H1 (cell line): ENCODE data around the gene HECTD1. TPM values are rescaled to one million over a fixed set of nuclear protein-coding genes. Genes with fewer than 3 reads are reported as not detected.

ENCODE experiments used
- CTCF ChIA-PET: fragments of 300-600 bp; sonication (Branson Sonifier 250); formaldehyde crosslinking; loops from one replicate; lab custom pipeline; 2021; ENCODE audit not compliant: partially characterized antibody; lab: Charles Lee
- POLR2A ChIA-PET: fragments of 300-600 bp; sonication (Branson Sonifier 250); formaldehyde crosslinking; loops from one replicate; lab custom pipeline; 2021; ENCODE audit warnings: inconsistent platforms; ENCODE audit not compliant: partially characterized antibody; lab: Charles Lee
- DNase-seq, 2 experiments: peaks; one replicate each; pipeline versions ENCODE4 v3.0.0 to v3.0.0-alpha.2; 2010 to 2022; ENCODE audit warnings: low spot score in 2 of 2, low read depth in 1 of 2, mixed read lengths in 1 of 2
- FAIRE-seq: peaks from 2 replicates; lab custom pipeline; 2011; peaks lifted over from hg19 to GRCh38; lab: Jason Lieb, UNC
- H2AFZ ChIP-seq: 2 replicates; pipeline ENCODE4 v1.8.1; 2012; ENCODE audit warnings: low read length, inconsistent platforms
- H2AK5ac ChIP-seq: 2 replicates; pipeline ENCODE4 v1.6.1; 2013; ENCODE audit warnings: low read depth, low read length
- H2BK120ac ChIP-seq: replicated peaks from 2 replicates; pipeline ENCODE3; 2013; ENCODE audit warnings: low read depth, low read length, inconsistent platforms
- H2BK12ac ChIP-seq: 2 replicates; pipeline ENCODE4 v1.6.1; 2013; ENCODE audit warnings: low read depth, low read length
- H2BK15ac ChIP-seq: 2 replicates; pipeline ENCODE4 v1.6.1; 2013; ENCODE audit warnings: low read length
- H2BK20ac ChIP-seq: 2 replicates; pipeline ENCODE4 v1.6.1; 2013; ENCODE audit warnings: low read length
- H2BK5ac ChIP-seq: 2 replicates; pipeline ENCODE4 v1.6.1; 2013; ENCODE audit warnings: low read depth, low read length
- H3K14ac ChIP-seq: 2 replicates; pipeline ENCODE4 v1.6.1; 2013; ENCODE audit warnings: inconsistent platforms; ENCODE audit not compliant: insufficient read length
- H3K18ac ChIP-seq: 2 replicates; pipeline ENCODE4 v1.6.1; 2013; ENCODE audit warnings: low read length; ENCODE audit errors: extremely low read depth
- H3K23ac ChIP-seq: 2 replicates; pipeline ENCODE4 v1.6.1; 2013; ENCODE audit warnings: inconsistent platforms; ENCODE audit not compliant: insufficient read length
- H3K23me2 ChIP-seq: 2 replicates; pipeline ENCODE4 v1.6.1; 2013; ENCODE audit warnings: low read depth, low read length
- H3K27ac ChIP-seq: 2 replicates; pipeline ENCODE4 v1.6.1; 2011; ENCODE audit warnings: low read depth, low read length, inconsistent platforms
- H3K27me3 ChIP-seq, 4 experiments: replicated peaks in 1 of 4; 1 replicate in 1 of 4; 2 replicates in 3 of 4; pipeline versions ENCODE4 v1.6.1 to v1.8.1; 2011 to 2013; ENCODE audit warnings: low read length in 3 of 4, mild to moderate bottlenecking in 3 of 4, inconsistent platforms in 2 of 4, mixed read lengths in 2 of 4, moderate library complexity in 1 of 4; ENCODE audit not compliant: control insufficient read depth in 3 of 4, insufficient read depth in 3 of 4; ENCODE audit errors: extremely low read depth in 1 of 4
- H3K36me3 ChIP-seq, 4 experiments: 2 replicates each; pipeline versions ENCODE4 v1.6.1 to v1.8.1; 2011 to 2013; ENCODE audit warnings: mild to moderate bottlenecking in 4 of 4, low read length in 3 of 4, moderate library complexity in 2 of 4, control low read depth in 1 of 4, inconsistent platforms in 1 of 4; ENCODE audit not compliant: insufficient read depth in 4 of 4, control insufficient read depth in 2 of 4
- H3K4ac ChIP-seq: replicated peaks from 2 replicates; pipeline ENCODE3; 2013; ENCODE audit warnings: low read length, low read depth, mixed read lengths, inconsistent platforms; ENCODE audit not compliant: insufficient read length
- H3K4me1 ChIP-seq, 4 experiments: replicated peaks in 1 of 4; 1 replicate in 1 of 4; 2 replicates in 3 of 4; pipeline versions ENCODE4 v1.6.1 to v1.8.1; 2011 to 2013; ENCODE audit warnings: low read length in 3 of 4, inconsistent platforms in 2 of 4, mixed read lengths in 1 of 4; ENCODE audit not compliant: insufficient read depth in 4 of 4, control insufficient read depth in 3 of 4
- H3K4me2 ChIP-seq, 2 experiments: 2 replicates each; pipeline versions ENCODE4 v1.6.1 to v1.8.1; 2011 to 2013; ENCODE audit warnings: low read depth in 2 of 2, low read length in 2 of 2, control low read depth in 1 of 2, inconsistent platforms in 1 of 2, mild to moderate bottlenecking in 1 of 2; ENCODE audit not compliant: insufficient read depth in 1 of 2
- H3K4me3 ChIP-seq, 4 experiments: fragments of 200-600, 300-600 bp in 1 of 4; sonication (generic), shearing (Covaris generic), sonication (Bioruptor Twin) in 1 of 4; 2 replicates each; pipeline versions ENCODE4 v1.5.1 to v1.8.1; 2011 to 2016; ENCODE audit warnings: low read length in 4 of 4, low read depth in 3 of 4, control low read depth in 2 of 4, inconsistent platforms in 2 of 4, mild to moderate bottlenecking in 2 of 4, mixed read lengths in 1 of 4, moderate library complexity in 1 of 4; ENCODE audit not compliant: insufficient read depth in 2 of 4; ENCODE audit errors: extremely low read depth in 1 of 4
- H3K56ac ChIP-seq: replicated peaks from 2 replicates; pipeline ENCODE3; 2013; ENCODE audit warnings: low read depth, mild to moderate bottlenecking, mixed read lengths, low read length, inconsistent platforms; ENCODE audit not compliant: insufficient read length
- H3K79me1 ChIP-seq: 2 replicates; pipeline ENCODE4 v1.6.1; 2013; ENCODE audit warnings: low read depth, low read length, control low read depth
- H3K79me2 ChIP-seq, 2 experiments: 2 replicates each; pipeline versions ENCODE4 v1.6.1 to v1.8.1; 2012 to 2013; ENCODE audit warnings: low read length in 2 of 2, mild to moderate bottlenecking in 2 of 2, inconsistent platforms in 1 of 2; ENCODE audit not compliant: insufficient read depth in 2 of 2, control insufficient read depth in 1 of 2
- H3K9ac ChIP-seq, 4 experiments: replicated peaks in 1 of 4; 1 replicate in 1 of 4; 2 replicates in 3 of 4; pipeline versions ENCODE4 v1.6.1 to v1.8.1; 2011 to 2013; ENCODE audit warnings: low read depth in 3 of 4, low read length in 3 of 4, control low read depth in 2 of 4, mild to moderate bottlenecking in 2 of 4, moderate library complexity in 2 of 4, inconsistent platforms in 1 of 4; ENCODE audit errors: extremely low read depth in 1 of 4
- H3K9me3 ChIP-seq, 2 experiments: 2 replicates each; pipeline versions ENCODE4 v1.6.1 to v1.8.1; 2012 to 2013; ENCODE audit warnings: mild to moderate bottlenecking in 2 of 2, moderate library complexity in 2 of 2, control low read depth in 1 of 2, inconsistent platforms in 1 of 2, low read depth in 1 of 2, low read length in 1 of 2, mixed read lengths in 1 of 2; ENCODE audit not compliant: insufficient read depth in 2 of 2
- H4K20me1 ChIP-seq, 2 experiments: replicated peaks in 1 of 2; 2 replicates each; pipeline versions ENCODE3 to v1.8.1; 2011 to 2013; ENCODE audit warnings: inconsistent platforms in 2 of 2, low read length in 2 of 2, mild to moderate bottlenecking in 1 of 2; ENCODE audit not compliant: insufficient read depth in 2 of 2, control insufficient read depth in 1 of 2
- H4K5ac ChIP-seq: 2 replicates; pipeline ENCODE4 v1.6.1; 2013; ENCODE audit warnings: low read length, low read depth, mixed read lengths, inconsistent platforms; ENCODE audit not compliant: insufficient read length
- H4K8ac ChIP-seq: 2 replicates; pipeline ENCODE4 v1.8.0; 2013; ENCODE audit warnings: mild to moderate bottlenecking, moderate library complexity, low read length, inconsistent platforms; ENCODE audit not compliant: insufficient read depth; ENCODE audit errors: extremely low read depth
- H4K91ac ChIP-seq: replicated peaks from 2 replicates; pipeline ENCODE3; 2013; ENCODE audit warnings: low read length, mixed read lengths, inconsistent platforms; ENCODE audit not compliant: insufficient read length
- ASH2L ChIP-seq: fragments of 200-600, 300-600 bp; sonication (generic); IDR thresholded peaks from one replicate; pipeline ENCODE4 v1.7.1; 2017; ENCODE audit warnings: low read length
- BACH1 ChIP-seq: IDR thresholded peaks from 2 replicates; pipeline ENCODE4 v1.6.1; 2012; ENCODE audit warnings: low read length, improper control_type of control experiment
- BCL11A ChIP-seq, 2 experiments: IDR thresholded peaks; one replicate each; pipeline ENCODE4 v1.6.1; 2011; ENCODE audit warnings: low read depth in 2 of 2, low read length in 2 of 2, mild to moderate bottlenecking in 2 of 2
- CHD1 ChIP-seq: IDR thresholded peaks from 2 replicates; pipeline ENCODE4 v1.6.1; 2012; ENCODE audit warnings: low read depth, low read length, improper control_type of control experiment
- EGR1 ChIP-seq: IDR thresholded peaks from 2 replicates; pipeline ENCODE4 v1.6.1; 2011; ENCODE audit warnings: low read depth, low read length, borderline replicate concordance
- KDM5A ChIP-seq: fragments of 200-600 bp; IDR thresholded peaks from 2 replicates; pipeline ENCODE4 v1.7.1; 2012; ENCODE audit warnings: mild to moderate bottlenecking, low read length, inconsistent platforms, mixed read lengths
- MAX ChIP-seq: IDR thresholded peaks from 2 replicates; pipeline ENCODE4 v1.6.1; 2012; ENCODE audit warnings: inconsistent platforms
- NRF1 ChIP-seq: IDR thresholded peaks from 2 replicates; pipeline ENCODE4 v1.6.1; 2011; ENCODE audit warnings: mild to moderate bottlenecking, low read depth, low read length, improper control_type of control experiment
- POLR2AphosphoS5 ChIP-seq: IDR thresholded peaks from 2 replicates; pipeline ENCODE4 v1.6.1; 2011; ENCODE audit warnings: low read depth, low read length
- POU5F1 ChIP-seq: IDR thresholded peaks from 2 replicates; pipeline ENCODE4 v1.6.1; 2011; ENCODE audit warnings: low read depth, mild to moderate bottlenecking, low read length, moderate library complexity
- SIRT6 ChIP-seq: IDR thresholded peaks from one replicate; pipeline ENCODE4 v1.7.1; 2012; ENCODE audit warnings: low read length, inconsistent platforms
- SIX5 ChIP-seq: IDR thresholded peaks from 2 replicates; pipeline ENCODE4 v1.6.1; 2011; ENCODE audit warnings: mild to moderate bottlenecking, low read depth, low read length
- SP1 ChIP-seq: IDR thresholded peaks from 2 replicates; pipeline ENCODE4 v1.6.1; 2011; ENCODE audit warnings: low read depth, low read length
- TAF7 ChIP-seq: optimal IDR thresholded peaks from 2 replicates; pipeline ENCODE3; 2011; ENCODE audit warnings: low read depth, mild to moderate bottlenecking, inconsistent platforms, low read length, moderate library complexity, borderline replicate concordance
- TBP ChIP-seq: IDR thresholded peaks from 2 replicates; pipeline ENCODE4 v1.6.1; 2011; ENCODE audit warnings: low read depth, low read length, improper control_type of control experiment
- USF2 ChIP-seq: IDR thresholded peaks from 2 replicates; pipeline ENCODE4 v1.6.1; 2011; ENCODE audit warnings: low read length, improper control_type of control experiment
- WGBS, 2 experiments: shearing (Covaris generic) in 1 of 2; methylation state at CpG; one replicate each; pipeline versions ENCODE4 v1.1.6 to v1.1.7; 2013 to 2015; ENCODE audit warnings: low lambda C conversion rate in 2 of 2, mixed read lengths in 2 of 2, inconsistent platforms in 1 of 2, low coverage in 1 of 2, missing lambda C conversion rate in 1 of 2; ENCODE audit not compliant: insufficient replicate concordance in 2 of 2, insufficient coverage in 1 of 2, insufficient read length in 1 of 2; ENCODE audit errors: extremely low coverage in 1 of 2, missing lambda C conversion rate in 1 of 2; 5-methylcytosine and 5-hydroxymethylcytosine counted together
- polyA plus RNA-seq, 7 experiments: library from polyadenylated mRNA; depleted of rRNA in 3 of 7; stranded (reverse) in 5 of 7; unstranded in 2 of 7; fragments of >200 nt in 5 of 7; fragments of 200-250 nt in 2 of 7; gene quantifications; 1 replicate in 5 of 7; 2 replicates in 1 of 7; 4 replicates in 1 of 7; pipeline versions ENCODE4 v1.2.1 to v1.2.3, GENCODE V29; 2011 to 2013; ENCODE audit warnings: missing spikeins in 2 of 7, mixed read lengths in 2 of 7
- total RNA-seq: library from RNA; stranded (reverse); fragmentation: NEBNext Ultra II Directional; extraction: Animal tissue kit (Norgen Biotek cat#: 25700); gene quantifications from 2 replicates; pipeline ENCODE4 v1.2.1, GENCODE V29; 2021

The HECTD1 gene
- total and polyA plus RNA-seq, 2 of the 8 experiments (the other 6 are each of a cell fraction or from before 2014, with no cell fraction given): 44.7 to 105 TPM

DNA sequence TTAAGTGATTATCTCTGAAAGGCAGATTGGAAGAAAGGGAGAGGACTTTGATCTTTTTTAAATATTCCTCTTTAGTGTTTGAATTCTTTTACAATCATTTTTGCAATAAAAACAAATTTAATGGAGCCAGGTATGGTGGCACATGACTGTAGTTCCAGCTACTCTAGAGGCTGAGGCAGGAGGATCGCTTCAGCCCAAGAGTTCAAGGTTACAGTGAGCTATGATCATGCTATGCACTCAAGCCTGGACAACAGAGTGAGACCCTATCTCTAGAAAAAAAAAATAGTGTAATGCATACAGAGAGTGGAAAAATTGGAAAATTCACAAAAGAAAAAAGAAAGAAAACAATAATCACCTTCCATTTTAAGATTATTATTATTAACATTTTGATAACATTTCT is 15.2 kb upstream of the HECTD1 start:
- Histone ChIP-seq H4K5ac (no peak overlapping the region), H3K4me1 (no peaks in the 10 kb centered on the region), H2BK120ac (no peak overlapping the region), H3K56ac (no peak overlapping the region), H3K23ac (no peak overlapping the region), H3K18ac (no peak overlapping the region), H4K91ac (no peak overlapping the region), H3K14ac (no peak overlapping the region), H3K4me2 (no peak overlapping the region), H2AK5ac (no peak overlapping the region), H3K4me3 (no peak overlapping the region), H2BK15ac (no peak overlapping the region), H3K79me1 (no peaks in the 10 kb centered on the region), H3K27me3 (no peaks in the 10 kb centered on the region), H3K23me2 (no peaks in the 10 kb centered on the region), H2AFZ (no peak overlapping the region), H3K9me3 (no peaks in the 10 kb centered on the region), H3K9ac (no peak overlapping the region), H2BK20ac (no peak overlapping the region), H3K27ac (no peak overlapping the region), H4K8ac (no peak overlapping the region), H4K20me1 (no peaks in the 10 kb centered on the region), H3K79me2 (no peaks in the 10 kb centered on the region), H2BK12ac (no peak overlapping the region), H2BK5ac (no peak overlapping the region), H3K4ac (no peak overlapping the region), H3K36me3 (no peaks in the 10 kb centered on the region)
- no peak for TF ChIP-seq MAX
- no peak for TF ChIP-seq ASH2L
- TF ChIP-seq SIX5: no peak
- TF ChIP-seq POU5F1: no peak
- no peak for TF ChIP-seq POLR2AphosphoS5
- no peak for TF ChIP-seq NRF1
- TF ChIP-seq SIRT6: no peak
- TF ChIP-seq TAF7: no peak
- no peak for TF ChIP-seq KDM5A
- no peak for TF ChIP-seq SP1
- no peak for TF ChIP-seq USF2
- TF ChIP-seq CHD1: no peak
- TF ChIP-seq EGR1: no peak
- TF ChIP-seq BCL11A (IDR thresholded peaks at IDR 0.05; ENCODE audit: low read depth in 2 of 2, low read length in 2 of 2): no peak
- no peak for TF ChIP-seq BACH1
- no peak for TF ChIP-seq TBP
- WGBS, 2 experiments: 100% methylated on average over 1 of the region's 1 CpG; no CpG with 5 or more reads in 1 of the 2 experiments
- ChIA-PET CTCF (no interaction called here), POLR2A (no interaction called here)
- FAIRE-seq: no peak
- DNase-seq: no peak
